NCI-H1048 (cell line): ENCODE data around the gene ZNF497.
"Not testable (repeated sequence)": the region's sequence is repeated elsewhere in the genome, so short reads cannot be mapped to it uniquely, and the experiment has no call there.

Experiments used
- DNase-seq: peaks from one replicate; lab custom pipeline; 2025; lab: John Stamatoyannopoulos, UW

Gene ZNF497

DNA sequence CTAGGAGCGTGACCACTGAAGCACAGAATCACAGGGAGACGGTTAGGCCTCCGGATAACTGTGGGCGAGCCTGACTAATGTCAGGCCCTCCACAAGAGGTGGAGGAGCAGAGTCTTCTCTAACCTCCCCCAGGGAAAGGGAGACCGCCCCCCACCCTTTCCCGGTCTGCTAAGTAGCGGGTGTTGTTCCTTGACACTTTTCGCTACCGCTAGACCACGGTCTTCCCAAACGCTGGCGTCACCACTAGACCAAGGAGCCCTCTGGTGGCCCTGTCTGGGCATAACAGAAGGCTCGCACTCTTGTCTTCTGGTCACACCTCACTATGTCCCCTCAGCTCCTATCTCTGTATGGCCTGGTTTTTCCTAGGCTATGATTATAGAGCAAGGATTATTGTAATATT lies 51.9 kb downstream of the ZNF497 start:
- DNase-seq, result not testable (repeated sequence)

DNA sequence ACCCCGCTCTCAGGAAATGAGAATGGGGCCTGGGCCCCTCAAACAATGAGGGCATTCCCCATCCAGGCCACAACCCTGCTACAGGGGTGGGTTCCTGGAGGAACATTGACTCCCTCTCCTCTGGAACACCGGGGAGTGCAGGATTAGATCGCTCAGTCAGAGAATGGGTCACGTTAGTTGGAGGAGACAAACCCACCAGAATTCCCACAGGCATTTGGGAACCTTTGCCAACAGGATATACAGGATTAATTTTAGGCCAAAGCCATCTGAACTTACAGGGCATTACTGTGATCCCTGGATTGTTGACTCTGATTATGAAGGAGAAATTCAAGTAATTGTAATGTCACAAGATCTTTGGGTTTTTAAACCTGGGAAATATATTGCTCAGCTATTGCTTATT lies 54.8 kb downstream of the ZNF497 start:
- no peak for DNase-seq

DNA sequence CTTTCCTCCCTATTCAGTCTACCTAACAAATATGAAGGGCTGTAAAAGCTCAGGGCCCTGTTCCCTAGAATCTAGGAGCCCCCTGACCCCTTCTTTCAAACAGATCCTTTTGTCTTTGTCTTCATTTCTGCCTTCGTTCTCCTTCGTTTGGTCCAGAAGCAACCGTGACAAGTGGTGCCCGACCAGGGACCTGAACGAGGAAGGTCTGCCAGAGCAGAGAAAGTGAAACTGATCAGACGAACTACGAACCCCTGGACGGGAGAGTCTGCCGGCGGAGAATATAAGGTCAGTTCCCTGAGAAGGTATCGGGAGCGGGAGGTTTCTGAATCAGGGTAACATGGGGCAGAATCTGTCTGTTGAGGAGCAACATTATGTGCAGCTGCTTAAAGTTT lies 56.6 kb downstream of the ZNF497 start:
- DNase-seq, result no peak

DNA sequence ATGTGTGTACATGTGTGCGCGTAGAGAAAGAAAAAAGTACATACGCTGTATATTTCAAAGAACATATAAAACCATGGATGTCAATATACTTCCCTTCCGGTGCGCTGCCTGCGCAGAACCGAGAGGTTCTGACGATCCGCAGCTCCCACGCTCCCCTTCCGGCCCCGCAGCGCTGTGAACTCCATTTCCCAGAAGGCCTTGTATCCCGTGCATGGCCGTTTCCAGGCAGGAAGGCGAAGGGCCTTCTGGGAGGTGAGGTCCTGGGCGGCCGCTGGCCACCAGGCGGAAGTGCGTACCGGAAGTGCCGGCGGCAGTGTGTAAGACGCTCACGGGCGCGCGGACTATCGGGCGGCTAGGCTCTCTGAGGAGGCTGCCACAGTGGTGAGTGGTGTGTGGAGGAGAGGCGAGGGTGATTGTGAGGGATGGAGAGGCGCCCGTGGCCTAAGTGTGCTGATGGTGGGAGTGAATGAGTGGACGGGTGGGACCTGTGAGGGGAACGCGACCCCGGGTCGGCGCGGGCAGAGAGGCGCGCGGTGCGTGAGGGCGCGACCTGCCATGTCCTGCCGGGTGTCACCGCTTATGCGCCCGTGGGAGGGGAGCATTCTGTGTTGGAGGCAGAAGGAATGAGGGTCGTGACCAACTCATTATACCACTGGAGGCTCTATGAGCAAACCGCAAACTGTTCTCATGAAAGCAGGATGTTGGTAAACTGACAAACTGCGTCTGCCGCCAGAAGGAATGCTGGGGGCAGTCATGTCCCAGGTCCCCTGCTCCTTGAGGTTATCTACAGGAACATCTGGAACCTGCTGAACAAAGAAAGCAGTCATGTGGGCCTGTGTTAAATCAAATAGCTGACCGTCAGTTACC lies 57.3 kb downstream of the ZNF497 start, which contains the start of gene ERVK3-1:
Gene ERVK3-1, plus strand, starts transcription at position 313 of the 867 bp plus-strand sequence. CDS start 6,792 bp downstream, outside the sequence.
- DNase-seq, result peak; percentile 95

DNA sequence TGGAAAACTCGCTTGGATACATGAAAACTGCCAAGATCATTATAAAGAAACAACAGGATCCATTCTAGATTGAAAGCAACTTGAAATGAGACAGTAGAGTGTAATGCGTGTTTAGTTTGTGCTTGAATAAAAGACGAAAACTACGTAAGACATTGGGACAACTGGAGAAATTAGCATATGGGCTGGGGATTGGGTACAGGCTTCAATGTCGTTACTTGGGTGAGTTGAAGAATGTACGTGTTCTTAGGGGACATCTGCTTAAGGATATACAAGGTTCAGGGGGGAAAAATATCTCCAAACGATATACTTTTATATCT lies 57.8 kb downstream of the ZNF497 start:
- no peak for DNase-seq
